M059J (cell line): ENCODE results near the gene NFRKB. TPM values are rescaled to one million over a fixed set of nuclear protein-coding genes. Genes with fewer than 3 reads are reported as not detected.
"Not testable (repeated sequence)": the region's sequence is repeated elsewhere in the genome, so short reads cannot be mapped to it uniquely, and the experiment has no call there.

Source experiments
- DNase-seq: peaks from one replicate; pipeline ENCODE4 v3.0.0-alpha.2; 2012; ENCODE audit warnings: low read depth
- total RNA-seq: library from RNA; depleted of rRNA; stranded (reverse); fragments of >200 nt; shearing (Covaris generic); gene quantifications from 2 replicates; pipeline ENCODE4 v1.2.3, GENCODE V29; 2014

NFRKB gene
- total RNA-seq, 1 experiment from 2014 or later: 26.0 TPM

DNA sequence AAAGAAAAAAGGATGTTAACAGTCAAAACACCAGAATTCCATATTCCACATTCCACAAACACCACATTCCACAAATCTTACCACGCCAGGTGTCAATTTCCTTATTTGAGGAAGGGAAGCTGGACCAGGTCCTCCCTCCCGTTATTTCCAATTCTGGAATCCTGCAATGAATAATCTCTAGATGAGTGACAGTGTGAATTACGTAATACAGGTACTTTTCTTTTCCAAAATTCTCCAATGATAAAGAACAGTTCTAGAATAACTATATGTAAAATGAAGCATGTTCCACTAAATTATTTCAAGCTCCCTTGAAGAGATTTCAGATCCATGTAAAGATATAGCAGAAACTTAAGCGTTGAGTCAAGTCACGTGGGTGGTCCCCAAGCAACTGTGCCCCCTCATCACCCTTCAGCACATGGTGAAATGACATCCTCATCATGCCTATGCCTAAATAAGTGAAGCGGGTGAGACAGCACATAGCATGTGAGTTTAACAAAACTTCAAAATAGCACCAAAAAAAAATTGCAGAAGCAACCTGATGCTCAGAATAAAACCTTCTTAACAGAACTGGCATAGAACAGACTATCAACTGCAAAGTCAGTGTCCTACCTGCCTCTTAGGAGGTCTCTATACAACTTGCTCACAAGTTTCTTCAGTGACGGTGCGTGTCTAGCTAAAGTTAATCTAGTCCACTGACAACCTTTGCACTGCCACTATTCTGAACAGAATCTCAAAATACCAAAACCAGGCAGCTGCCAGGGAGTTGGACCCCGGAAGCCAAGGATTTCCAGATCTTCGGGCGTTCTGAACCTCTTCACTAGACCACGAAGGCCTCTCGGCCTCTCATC lies 876 bp downstream of the NFRKB start:
- peak; percentile 20 for DNase-seq

DNA sequence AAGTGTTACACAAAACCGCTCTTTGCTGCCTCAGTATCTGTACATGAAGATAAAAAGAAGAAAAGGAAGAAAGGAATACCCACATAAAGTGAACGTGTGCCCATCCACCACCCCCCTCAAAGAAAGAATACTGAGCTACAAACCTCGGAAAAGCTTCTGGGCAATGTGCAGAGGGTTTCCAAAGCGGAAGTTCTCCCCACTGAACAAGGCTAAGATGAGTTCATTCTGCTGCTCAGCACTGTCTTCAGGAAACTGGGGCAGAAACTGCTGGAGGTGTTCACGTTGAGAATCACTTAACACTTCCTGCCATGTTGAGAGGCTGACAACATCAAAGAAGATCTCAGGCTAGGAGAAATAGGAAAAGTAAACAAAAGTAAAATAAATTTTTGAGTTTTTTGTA lies 6.9 kb downstream of the NFRKB start:
- DNase-seq: no peak

DNA sequence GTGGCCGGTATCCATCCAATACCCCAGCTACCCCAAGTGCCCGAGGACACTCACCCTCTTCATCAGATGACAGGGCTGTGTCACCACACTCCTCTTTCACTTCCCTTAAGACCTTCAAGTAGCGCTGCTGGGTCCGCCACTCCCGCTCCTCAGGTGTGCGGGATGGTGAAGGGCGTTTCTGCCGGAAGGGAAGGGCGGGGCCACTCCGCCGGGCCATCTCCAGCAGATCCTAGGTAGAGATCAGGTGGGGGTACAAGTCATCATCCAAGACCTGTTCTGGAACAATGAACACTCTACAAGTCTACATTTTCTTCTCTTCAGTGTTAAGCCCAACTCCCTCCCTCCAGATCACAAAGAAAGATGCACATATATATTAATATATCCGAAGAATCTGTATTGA lies 10.0 kb downstream of the NFRKB start:
- DNase-seq: no peak

DNA sequence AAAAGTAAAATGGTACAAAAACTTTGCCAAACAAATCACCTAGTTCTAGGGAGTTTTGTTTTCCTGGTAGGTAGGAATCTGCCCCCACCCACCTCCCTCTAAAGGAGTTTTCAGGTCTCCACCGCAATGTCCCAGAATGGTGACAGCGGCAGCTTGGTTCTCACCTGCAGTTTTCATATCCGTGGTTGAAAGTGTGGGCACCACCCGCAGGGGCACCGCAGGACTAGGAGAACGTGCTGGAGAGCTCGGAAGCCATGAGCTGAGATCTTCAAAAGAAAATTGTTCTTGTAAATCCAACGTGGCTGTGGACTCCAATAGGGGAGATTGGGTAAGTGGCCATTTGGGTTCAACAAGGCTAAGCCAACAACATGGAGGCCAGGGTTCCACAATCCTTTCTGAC lies 10.8 kb downstream of the NFRKB start:
- DNase-seq: no peak

DNA sequence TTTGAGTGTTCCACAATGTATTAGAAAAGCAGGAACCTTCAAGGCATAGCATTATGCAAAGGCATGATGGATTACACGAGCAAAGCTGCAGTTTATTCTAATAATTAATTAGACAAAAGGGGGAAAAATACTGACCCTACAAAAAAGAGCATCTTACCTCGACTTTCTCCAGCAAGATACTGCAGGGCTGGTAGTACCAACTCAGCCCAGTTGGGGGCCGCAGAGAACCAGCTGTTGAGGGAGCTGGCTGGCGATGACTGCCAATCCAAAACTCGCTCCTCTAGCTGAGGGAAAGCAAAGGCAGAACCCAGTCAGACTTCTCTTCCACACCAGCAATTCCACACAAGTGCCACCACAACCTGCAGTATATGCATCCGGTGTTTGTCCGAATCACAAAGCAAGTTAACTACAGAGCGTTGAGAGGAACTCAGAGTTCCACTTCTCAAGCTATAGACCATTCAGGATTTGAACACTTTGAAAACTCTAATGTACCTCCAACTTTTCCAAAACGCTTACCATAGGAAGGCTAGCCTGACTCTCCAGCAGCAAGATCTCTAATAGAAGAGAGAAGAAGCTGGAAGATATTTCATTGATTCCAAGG lies 13.7 kb downstream of the NFRKB start:
- peak; percentile 29 for DNase-seq

DNA sequence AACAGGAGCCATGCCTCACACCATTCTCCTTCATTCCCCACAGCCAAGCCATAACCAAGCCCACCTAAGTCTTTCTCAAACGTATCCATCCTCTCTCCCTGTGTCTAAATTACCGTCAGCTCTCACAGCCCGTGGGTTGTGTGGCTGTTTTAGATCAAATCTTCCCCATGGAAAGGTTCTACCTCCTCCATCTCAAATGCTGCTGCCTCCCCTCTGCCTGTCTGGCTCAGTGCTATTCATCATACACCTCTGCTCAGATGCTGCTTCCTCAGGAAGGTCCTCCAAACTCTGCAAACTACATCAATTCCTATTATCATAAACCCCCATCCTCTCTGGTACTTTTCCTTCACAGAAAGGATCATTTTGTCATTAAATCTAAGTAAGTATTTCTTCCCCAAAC lies 15.1 kb downstream of the NFRKB start:
- no peak for DNase-seq

DNA sequence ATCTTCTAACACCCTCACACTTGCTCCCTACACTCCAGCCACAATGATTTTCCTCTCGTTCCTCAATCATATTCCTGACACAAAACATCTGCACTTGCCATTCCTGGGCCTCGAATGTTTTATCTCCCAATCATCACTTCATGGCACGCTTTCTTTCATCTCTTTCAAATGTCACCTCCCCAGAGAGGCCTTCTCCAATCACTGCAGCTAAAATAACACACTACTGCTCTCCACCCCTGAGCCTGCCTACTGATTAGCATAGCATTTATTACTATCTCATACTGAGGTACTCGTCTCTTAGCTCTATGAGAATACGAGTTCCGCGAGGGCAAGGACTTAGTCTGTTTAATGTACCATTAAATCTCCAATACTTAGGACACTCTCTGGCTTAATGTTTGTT lies 23.5 kb downstream of the NFRKB start:
- no peak for DNase-seq

DNA sequence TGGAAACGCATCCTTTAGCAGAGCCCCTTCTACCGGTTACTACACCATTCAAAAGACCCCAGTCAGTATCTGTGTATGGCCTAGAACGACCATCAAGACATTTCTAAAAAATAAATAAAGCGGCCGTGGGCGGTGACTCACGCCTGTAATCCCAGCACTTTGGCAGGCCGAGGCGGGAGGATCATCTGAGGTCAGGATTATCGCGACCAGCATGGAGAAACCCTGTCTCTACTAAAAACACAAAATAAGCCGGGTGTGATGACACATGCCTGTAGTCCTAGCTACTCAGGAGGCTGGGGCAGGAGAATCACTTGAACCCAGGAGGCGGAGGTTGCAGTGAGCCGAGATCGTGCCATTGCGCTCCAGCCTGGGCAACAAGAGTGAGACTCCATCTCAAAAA lies 26.8 kb downstream of the NFRKB start:
- peak; percentile 28 for DNase-seq

DNA sequence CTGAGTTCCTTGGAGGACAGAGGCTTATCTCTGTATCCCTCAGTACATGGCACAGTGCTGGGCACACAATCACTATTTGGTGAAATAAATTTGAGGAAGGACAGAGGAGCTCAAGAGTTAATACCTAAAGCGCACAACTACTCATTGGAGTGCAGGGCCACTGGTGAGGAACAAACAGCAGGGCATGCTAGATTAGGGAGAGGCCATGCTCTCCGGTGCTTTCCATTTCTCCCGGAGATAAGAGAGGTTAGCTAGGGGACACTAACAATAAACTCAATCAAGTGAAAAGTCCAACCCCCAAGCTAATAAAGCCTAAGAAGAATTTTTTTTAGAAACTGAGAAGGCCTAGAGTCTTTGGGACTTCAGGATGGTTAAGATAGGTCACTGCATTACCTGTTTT lies 29.1 kb downstream of the NFRKB start:
- peak; percentile 15 for DNase-seq

DNA sequence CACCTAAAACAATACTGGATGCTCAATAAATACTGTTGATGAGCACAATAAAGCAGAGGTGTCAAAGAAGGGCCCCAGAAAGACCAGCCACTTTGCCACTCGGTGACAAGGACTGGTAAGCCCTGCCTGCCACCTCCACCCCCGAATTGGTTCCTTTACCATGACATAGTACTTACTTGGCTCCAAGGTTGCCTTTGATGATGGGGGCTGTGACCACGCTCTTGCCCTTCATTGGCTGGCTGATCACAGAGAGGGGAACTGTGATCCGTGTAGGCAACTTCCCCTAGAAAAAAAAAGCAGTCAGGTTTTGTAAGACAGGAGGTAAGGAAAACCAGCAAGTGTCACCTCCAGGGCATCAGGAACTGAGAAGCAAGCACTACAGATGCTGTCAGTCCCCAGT lies 29.7 kb downstream of the NFRKB start:
- DNase-seq: no peak

DNA sequence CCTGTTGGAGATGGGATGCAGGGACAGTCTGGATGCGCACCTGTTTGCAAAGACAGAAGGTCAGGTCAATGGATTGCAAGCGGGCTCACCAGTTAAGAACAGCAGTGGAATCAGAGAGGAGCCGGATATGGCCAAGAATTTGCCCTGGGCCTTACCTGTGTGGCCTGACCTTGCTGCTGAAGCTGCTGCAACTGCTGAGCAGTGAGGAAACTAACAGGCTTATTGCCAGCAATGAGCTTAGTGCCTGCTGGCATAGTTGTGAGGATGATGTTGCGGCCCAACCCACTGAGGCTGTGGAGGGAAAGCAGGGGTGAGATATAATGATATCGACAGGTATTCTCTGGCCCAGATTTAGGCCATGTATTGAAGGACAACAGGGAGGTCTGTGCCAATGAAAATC lies 30.6 kb downstream of the NFRKB start:
- DNase-seq: no peak

DNA sequence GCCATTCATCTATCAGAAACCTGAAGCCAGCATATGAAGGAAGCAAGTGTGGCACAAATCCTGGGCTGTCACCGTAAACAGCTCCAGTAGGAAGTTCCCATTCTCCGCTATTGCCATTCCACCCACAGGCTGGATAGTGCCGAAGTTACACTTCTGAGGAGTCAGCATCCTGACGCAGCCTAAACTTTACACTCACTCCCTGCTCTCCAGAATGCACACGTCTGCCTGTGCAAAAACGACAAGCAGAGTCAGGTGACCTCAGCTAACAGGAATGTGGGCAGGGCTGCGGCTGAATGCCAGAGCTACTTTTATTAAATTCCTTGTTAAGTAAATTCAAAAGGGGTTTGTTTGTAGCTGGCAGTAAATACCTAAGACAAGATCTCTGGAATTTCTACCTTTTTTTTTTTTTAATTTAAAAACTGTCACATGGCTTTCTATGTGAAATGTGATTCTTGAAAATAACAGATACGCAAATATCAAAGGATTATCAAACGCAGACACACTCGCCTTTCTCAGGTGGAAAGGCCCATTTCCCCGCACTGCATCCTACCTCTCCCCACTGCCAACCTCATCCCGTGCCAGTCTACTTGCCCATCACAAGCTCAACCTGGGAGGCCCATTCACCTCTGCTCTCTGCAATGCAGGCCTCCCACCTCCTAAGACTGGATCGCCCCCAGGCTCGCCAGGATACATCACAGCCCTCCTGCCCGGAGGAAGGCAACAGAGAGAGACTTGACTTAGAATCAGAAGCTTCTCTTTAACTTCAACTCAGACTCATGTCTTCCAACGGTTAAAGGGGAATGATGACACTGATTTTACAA lies 33.5 kb downstream of the NFRKB start:
- DNase-seq: peak; percentile 98

DNA sequence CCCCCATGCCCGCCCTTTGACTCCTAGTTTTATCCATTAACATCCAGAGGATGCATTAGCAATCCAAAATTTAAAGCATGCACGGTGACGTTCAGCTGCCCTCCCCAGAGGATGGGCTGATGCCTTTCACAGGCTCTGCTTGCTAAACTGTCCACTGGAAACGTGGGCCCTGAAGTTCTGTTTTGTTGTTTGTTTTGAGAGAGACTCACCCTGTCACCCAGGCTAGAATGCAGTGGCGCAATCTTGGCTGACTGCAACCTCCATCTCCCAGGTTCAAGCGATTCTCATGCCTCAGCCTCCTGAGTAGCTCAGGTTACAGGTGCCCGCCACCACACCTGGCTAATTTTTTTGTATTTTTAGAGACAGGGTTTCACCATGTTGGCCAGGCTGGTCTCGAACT lies 39.3 kb downstream of the NFRKB start:
- no peak for DNase-seq

DNA sequence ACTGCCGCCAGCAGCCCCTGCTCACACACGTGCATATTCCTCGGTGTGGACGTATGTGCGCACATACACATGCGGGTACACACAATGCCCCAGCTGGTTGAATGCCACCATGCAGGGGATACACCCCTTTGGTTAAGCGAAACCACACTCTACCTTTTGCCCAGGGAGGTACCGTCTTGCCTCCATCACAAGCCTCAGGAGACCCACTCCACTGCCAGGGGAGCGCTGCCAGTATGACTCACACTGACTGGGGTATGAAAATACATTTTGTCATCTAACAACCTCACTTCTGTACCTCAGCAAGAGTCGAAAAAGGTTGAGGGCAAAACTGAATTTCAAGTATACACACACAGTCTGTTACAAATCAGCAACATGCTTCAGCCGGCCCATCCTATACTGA lies 40.3 kb downstream of the NFRKB start:
- peak; percentile 9 for DNase-seq

DNA sequence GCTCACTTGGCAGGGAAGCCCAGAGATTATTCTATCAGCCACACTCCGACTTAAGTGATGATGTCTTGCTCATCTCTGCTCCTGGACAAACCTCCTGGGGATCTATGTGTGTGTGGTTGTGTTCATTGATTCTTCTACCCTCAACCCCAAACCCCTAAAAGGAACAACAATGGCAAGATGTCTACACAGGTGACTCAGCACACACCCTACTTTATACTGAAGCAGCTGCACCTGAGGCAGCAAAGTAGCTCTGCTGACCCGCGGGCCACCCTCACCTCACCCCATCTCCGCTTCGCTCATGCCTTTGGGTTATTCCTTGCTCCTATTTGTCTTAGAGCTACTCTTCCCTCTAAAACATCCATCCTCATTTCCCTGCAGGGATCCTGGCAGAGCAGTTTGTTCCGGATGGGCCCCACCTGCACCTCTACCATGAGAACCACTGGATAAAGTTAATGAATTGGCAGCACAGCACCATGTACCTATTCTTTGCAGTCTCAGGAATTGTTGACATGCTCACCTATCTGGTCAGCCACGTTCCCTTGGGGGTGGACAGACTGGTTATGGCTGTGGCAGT lies 41.1 kb downstream of the NFRKB start:
- no peak for DNase-seq

DNA sequence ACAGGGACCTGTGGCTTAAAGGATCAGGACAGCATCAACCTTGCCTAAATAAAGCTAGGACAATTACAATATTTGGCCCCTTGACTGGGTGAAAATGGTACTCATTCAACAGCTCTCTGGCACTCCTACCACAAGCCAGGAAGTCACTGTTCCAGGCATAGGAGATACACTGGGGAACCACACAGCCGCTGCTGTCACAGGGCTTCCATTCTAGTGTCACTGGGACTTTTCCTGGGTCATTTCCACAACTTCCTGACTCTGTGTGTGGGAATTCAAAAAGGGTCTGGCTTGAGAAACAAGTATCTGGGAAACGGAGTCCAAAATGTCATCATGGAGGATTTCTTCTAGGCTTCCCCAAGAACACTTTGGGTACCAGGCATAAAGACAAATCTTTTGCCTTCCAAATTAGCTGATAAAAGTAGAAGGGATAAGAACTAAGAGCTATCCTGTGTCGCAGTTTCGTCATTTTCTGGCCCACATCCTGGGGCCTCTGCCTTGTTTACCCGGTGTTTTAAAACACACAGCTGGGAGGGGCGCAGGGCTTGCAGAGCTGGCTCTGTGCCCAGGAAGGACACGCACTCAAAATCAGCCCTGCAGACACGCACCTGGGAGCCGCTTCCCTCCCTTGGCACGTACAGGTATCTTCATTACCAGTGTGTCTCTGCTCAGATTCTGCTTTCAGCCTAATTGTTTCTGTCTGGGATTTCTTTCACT lies 41.7 kb downstream of the NFRKB start:
- peak; percentile 34 for DNase-seq

DNA sequence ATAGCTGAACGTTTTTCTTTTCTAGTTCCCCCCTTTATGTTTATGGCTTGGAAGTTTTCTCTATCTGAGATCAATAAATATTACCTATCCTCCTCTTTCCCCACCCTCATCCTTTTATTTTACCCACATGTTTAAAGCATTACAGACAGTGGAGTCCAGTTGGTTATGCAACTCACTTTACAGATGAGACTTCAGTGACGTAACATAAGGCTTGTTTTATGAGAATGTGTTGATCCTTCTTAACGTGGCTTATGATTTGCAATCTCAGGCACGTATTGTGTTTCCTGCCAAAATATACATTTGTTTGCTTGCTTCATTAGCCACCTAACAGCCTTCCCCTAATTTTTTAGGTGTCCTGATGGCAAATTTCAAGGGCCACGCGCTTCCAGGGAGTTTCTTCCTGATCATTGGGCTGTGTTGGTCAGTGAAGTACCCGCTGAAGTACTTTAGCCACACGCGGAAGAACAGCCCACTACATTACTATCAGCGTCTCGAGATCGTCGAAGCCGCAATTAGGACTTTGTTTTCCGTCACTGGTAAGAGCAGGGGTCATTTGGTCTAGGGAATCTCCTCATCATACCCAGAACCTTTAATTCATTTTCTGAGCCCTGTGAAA lies 43.1 kb downstream of the NFRKB start:
- DNase-seq: no peak

DNA sequence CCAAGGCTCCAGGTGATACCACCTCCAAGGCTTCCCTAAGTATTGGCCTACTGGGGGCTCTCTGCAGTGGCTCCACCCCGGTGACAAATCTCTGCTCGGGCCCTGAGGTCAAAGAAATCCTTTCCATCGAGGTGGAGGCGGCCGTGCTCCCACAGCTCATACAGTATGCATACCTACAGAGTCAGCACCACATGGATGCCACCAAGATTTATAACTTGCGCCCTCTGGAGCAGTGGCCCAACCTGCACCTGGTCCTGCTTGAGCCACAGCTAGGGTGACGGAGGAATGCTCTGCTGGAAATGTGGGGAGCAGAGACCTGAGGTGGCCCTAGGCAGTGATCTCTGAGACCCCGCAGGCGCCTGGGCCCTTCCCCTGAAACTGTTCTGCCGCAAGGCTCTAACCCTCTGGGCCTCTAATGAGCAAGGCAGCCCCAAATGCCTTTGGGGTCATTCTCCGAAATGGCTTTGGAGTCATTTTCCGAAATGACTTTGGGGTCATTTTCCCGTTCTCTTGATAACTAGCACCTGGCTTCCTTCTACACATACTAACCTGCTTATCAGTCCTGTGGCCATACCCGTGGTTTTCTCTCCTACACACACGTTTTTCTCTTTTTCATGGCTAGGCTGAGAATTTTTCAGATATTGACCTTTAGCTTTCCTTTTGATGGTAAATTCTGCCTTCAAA lies 45.8 kb downstream of the NFRKB start:
- DNase-seq: no peak

DNA sequence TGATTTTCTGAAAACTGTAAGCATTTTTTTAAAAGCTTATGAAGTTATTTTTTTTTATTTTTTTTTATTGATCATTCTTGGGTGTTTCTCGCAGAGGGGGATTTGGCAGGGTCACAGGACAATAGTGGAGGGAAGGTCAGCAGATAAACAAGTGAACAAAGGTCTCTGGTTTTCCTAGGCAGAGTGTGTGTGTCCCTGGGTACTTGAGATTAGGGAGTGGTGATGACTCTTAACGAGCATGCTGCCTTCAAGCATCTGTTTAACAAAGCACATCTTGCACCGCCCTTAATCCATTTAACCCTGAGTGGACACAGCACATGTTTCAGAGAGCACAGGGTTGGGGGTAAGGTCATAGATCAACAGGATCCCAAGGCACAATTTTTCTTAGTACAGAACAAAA lies 48.0 kb downstream of the NFRKB start:
- not testable (repeated sequence) for DNase-seq

DNA sequence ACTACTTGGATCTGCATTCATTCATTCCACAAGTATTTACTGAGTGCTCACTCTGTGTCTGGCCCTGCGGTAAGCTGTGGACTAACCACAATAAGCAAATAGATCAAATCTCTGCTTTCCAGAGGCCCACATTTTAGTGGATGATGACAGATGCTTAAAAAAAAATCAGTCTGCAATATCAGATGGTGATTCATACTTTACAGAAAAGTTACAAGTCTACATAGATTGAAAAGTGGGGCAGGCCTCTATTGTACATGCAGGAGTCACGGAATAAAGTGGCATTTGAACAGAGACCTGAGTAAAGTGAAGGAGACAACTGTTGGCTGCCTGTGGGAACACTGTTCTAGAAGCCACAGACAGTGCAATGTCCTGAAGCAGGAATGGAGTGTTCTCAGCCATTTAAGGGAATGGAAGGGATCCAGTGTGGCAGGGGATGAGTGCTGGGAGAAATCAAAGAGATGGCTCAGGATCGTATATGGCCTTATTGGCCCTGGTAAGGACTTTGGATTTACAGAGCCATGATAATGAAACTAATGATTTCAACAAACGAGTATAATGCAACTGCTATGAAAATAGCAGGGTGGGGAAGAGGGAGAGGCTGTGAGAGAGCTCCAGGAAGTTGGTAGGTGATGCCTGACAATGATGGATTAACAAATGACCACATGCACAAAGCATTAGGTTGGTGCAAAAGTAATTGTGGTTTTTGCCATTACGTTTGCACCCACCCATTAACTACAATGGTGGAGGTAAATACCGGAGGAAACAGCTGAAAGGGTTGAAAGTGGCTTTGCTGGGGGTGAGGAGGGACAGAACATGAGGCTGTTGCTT lies 48.7 kb downstream of the NFRKB start:
- DNase-seq: peak; percentile 98
